SH-SY5Y (cell line): ENCODE measurements around the gene TEX11.

Source experiments
- GATA2 ChIP-seq: IDR thresholded peaks from 2 replicates; pipeline ENCODE4 v1.6.1; 2011; ENCODE audit warnings: mild to moderate bottlenecking, low read depth, low read length
- GATA3 ChIP-seq: IDR thresholded peaks from 2 replicates; pipeline ENCODE4 v1.6.1; 2011; ENCODE audit warnings: low read depth, mild to moderate bottlenecking, low read length, moderate library complexity

DNA sequence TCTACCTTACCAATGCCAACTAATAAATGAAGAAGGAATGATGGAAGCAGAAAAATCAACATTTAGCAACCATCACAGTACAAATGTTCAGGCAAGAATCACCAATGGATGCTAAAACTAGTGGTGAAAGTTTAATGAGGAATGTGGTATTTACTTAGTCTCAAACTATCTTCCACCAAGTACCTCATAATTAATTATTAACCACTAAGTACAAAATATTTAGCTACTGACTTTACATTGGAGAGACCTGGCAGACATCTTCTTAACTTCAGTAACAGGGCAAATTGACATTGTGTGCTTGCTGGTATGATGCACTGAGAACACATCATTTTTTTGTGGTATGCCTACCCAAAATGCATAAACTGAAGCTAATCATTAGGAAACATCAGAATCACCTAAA is 381.5 kb downstream of the TEX11 start:
- TF ChIP-seq GATA2: no peak
- no peak for TF ChIP-seq GATA3
